ENCODE results near the gene GNB1. TPM values are rescaled to one million over a fixed set of nuclear protein-coding genes. Genes with fewer than 3 reads are reported as not detected.

Gene GNB1
- total RNA-seq = 100 to 1,000 TPM; 150 to 191 (median 159) TPM

GRCh38 chr1:1890506-1891348 is at the start of gene GNB1:
Gene GNB1, minus strand, starts transcription at chr1:1891087. Its CDS starts 65,634 bp downstream, at chr1:1825453.
- Histone ChIP-seq H3K27ac (peak within 1 kb of the TSS; percentile 90 to 98 (median 95)), H3K4me3 (peak within 1 kb of the TSS; percentile 73 to 87 (median 80)), H3K36me3 (no peaks in the 10 kb centered on the region), H3K9me3 (no peaks in the 10 kb centered on the region), H3K27me3 (peaks cover 0 to 11% of the 10 kb centered on the region in 2 donors), H3K4me1 (peaks cover 0 to 77% (median 56%) of the 10 kb centered on the region in 4 donors)
- DNase-seq (ENCODE audit: low spot score in 2 of 2) = peak; percentile 74 to 75
- TF ChIP-seq EP300 (IDR thresholded peaks at IDR 0.05) = no peak
- TF ChIP-seq POLR2A (IDR thresholded peaks at IDR 0.05) = peak; percentile 69 to 79
- TF ChIP-seq CTCF (IDR thresholded peaks at IDR 0.05) = peak in 1 of 5 experiments; percentile 38
- WGBS, 2 donors = 0 to 2% methylated on average over 16 to 32 of the region's 137 CpGs

- TF ChIP-seq CTCF (IDR thresholded peaks at IDR 0.05) (no peak), EP300 (IDR thresholded peaks at IDR 0.05) (no peak)
- no peaks in the 10 kb centered on the region for H3K36me3 ChIP-seq
- no peak for DNase-seq (ENCODE audit: low spot score in 2 of 2)
- peaks cover 0 to 31% of the 10 kb centered on the region in 2 donors for H3K27me3 ChIP-seq
- H3K4me1 ChIP-seq = peaks cover 0 to 8% (median 0%) of the 10 kb centered on the region in 4 donors
- WGBS, 2 donors = 82 to 87% methylated on average over 9 to 12 of the region's 12 CpGs
- H3K9me3 ChIP-seq = no peaks in the 10 kb centered on the region
- H3K4me3 ChIP-seq = no peak overlapping the region
- H3K27ac ChIP-seq = no peak overlapping the region
These were observed 49.2 kb upstream of the GNB1 start for GRCh38 chr1:1940123-1940425.

GRCh38 chr1:1939296-1940122 is 48.6 kb upstream of the GNB1 start:
- no peak for TF ChIP-seq CTCF (IDR thresholded peaks at IDR 0.05)
- no peak for TF ChIP-seq EP300 (IDR thresholded peaks at IDR 0.05)
- TF ChIP-seq POLR2A (IDR thresholded peaks at IDR 0.05) = no peak
- no peak for DNase-seq (ENCODE audit: low spot score in 2 of 2)
- WGBS, 2 donors = 83 to 85% methylated on average over 27 of the region's 28 CpGs
- Histone ChIP-seq H3K27ac (no peak overlapping the region), H3K4me3 (no peak overlapping the region), H3K36me3 (no peaks in the 10 kb centered on the region), H3K27me3 (peaks cover 0 to 31% of the 10 kb centered on the region in 2 donors), H3K4me1 (peaks cover 0 to 8% (median 0%) of the 10 kb centered on the region in 4 donors), H3K9me3 (no peaks in the 10 kb centered on the region)

GRCh38 chr1:1938613-1939295 is 47.9 kb upstream of the GNB1 start:
- Histone ChIP-seq H3K4me1 (peaks cover 0 to 2% (median 0%) of the 10 kb centered on the region in 4 donors), H3K27me3 (peaks cover 0 to 31% of the 10 kb centered on the region in 2 donors), H3K36me3 (no peaks in the 10 kb centered on the region), H3K4me3 (no peak overlapping the region), H3K9me3 (no peaks in the 10 kb centered on the region), H3K27ac (no peak overlapping the region)
- 81 to 82% methylated on average over 21 to 24 of the region's 24 CpGs for WGBS, 2 donors
- TF ChIP-seq CTCF (IDR thresholded peaks at IDR 0.05) (no peak), POLR2A (IDR thresholded peaks at IDR 0.05) (no peak), EP300 (IDR thresholded peaks at IDR 0.05) (no peak)
- no peak for DNase-seq (ENCODE audit: low spot score in 2 of 2)

Data from tibial nerve (tissue), 4 donors.